ENCODE results near the gene LIPC.

DNA sequence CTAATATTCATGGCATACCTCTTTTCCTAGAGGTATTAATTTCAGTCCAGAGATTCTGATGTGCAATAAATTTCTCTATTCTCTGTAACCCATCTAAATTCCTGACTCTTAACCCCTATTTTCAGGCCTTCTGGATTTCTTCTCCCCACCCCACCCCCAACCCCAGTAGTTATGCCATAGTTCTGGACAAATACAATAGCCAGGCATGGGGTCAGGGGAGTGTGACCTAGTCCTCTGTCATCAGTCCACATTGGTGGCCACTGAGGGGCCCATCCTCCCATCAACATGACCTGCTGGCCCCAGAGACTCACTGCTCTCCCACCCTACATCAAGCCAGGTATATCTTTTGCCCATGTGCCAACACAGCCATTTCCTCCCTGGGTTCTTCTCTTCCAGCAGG lies 3.8 kb upstream of the LIPC start:
- TF ChIP-seq ZNF404 (tag by site-specific recombination; IDR thresholded peaks at IDR 0.05) (no peak), ZEB2 (tag by site-specific recombination; IDR thresholded peaks at IDR 0.05) (no peak), ZNF561 (tag by site-specific recombination; IDR thresholded peaks at IDR 0.05; ENCODE audit: borderline replicate concordance) (no peak), ZNF473 (tag by site-specific recombination; IDR thresholded peaks at IDR 0.05) (no peak), ZNF354C (tag by site-specific recombination; IDR thresholded peaks at IDR 0.05; ENCODE audit: borderline replicate concordance, low read depth) (no peak), ZBTB1 (tag by site-specific recombination; IDR thresholded peaks at IDR 0.05) (no peak)
- TF ChIP-seq, protein P1, sequence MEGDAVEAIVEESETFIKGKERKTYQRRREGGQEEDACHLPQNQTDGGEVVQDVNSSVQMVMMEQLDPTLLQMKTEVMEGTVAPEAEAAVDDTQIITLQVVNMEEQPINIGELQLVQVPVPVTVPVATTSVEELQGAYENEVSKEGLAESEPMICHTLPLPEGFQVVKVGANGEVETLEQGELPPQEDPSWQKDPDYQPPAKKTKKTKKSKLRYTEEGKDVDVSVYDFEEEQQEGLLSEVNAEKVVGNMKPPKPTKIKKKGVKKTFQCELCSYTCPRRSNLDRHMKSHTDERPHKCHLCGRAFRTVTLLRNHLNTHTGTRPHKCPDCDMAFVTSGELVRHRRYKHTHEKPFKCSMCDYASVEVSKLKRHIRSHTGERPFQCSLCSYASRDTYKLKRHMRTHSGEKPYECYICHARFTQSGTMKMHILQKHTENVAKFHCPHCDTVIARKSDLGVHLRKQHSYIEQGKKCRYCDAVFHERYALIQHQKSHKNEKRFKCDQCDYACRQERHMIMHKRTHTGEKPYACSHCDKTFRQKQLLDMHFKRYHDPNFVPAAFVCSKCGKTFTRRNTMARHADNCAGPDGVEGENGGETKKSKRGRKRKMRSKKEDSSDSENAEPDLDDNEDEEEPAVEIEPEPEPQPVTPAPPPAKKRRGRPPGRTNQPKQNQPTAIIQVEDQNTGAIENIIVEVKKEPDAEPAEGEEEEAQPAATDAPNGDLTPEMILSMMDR (tag by site-specific recombination; IDR thresholded peaks at IDR 0.05): no peak
- TF ChIP-seq, protein P2, sequence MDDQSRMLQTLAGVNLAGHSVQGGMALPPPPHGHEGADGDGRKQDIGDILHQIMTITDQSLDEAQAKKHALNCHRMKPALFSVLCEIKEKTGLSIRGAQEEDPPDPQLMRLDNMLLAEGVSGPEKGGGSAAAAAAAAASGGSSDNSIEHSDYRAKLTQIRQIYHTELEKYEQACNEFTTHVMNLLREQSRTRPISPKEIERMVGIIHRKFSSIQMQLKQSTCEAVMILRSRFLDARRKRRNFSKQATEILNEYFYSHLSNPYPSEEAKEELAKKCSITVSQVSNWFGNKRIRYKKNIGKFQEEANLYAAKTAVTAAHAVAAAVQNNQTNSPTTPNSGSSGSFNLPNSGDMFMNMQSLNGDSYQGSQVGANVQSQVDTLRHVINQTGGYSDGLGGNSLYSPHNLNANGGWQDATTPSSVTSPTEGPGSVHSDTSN (CRISPR knock-in tag; IDR thresholded peaks at IDR 0.05): no peak

Measured in HEK293 (cell line).